ENCODE measurements around the gene PIAS4.

Gene PIAS4

GRCh38 chr19:4043401-4043800, 35.9 kb downstream of the PIAS4 start:
- no peak for FAIRE-seq

- no peak for FAIRE-seq
These were observed 36.6 kb downstream of the PIAS4 start for GRCh38 chr19:4043966-4044715.

DNA sequence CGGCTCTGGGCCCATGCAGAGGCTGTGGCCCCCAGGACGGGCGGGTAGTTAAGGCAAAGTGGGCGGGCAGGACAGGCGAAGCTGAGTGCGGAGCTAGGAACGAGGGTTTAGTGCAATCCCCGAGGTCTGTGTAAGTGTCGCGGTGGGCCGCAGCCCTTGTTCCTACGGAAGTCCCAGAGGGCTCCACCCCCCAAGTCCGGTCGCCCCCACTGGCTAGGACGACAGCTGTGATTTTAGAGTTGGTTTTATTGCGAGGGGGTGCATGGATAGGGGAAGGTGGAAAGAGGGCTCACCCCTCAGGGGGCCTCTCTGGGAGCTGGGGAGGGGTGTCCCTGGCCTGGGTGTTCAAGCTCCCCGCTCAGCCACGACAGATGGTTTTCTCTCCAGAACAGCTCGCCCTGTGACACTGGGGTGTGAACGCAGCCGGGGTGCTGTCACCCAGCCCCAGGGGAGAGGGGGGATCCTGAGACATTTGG, 37.5 kb downstream of the PIAS4 start:
- FAIRE-seq: no peak

GRCh38 chr19:4045597-4046361, 38.2 kb downstream of the PIAS4 start:
- no peak for FAIRE-seq

DNA sequence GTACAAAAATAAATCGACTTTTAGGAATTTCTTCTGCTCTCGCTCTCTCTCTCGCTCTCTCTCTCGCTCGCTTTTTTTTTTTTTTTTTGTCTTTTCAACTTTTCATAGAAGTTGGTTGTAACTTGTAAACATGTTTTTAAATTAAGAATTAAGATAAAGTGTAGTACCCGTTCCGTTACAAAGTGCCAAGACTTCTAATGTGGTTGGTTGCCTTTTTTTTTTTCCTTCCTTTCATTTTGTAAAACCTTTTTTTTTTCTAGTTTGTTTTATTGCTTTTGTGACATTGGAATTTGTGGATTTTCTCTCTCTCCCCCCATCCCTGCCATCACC, 38.8 kb downstream of the PIAS4 start:
- no peak for FAIRE-seq

DNA sequence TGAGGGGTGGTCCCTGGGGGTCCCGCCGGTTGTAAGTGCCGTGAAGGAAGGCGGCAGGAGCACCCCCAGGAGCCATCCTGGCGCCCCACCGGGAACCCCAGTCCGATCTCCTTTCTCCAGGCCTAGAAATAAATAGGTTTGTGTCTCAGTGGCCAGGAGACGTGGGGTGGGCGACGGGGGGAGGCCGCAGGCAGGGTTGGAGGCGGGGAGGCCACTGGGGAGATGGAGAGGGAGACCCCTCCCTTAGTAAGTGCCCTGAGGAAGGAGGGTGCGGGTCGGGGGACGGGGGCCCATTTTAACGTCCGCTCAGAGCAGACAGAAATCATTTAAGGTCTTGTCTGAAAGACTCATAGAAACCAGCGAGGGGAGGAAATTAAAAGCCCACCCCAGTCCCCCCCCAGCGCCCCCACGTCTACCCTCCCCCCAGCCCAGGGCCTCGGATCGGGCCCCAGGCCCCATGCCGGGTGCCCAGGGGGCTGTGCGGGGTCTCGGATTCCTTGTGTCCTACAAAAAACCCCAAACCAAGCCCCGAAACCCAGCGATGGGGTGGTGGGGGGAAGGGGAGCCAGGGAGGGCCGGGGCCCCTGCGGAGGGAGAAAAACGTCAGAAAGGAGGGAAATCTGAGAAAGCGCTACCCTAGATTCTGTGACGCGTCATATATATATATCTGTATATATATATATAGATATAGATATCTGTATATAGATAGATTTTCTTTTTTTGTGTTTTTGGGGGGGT, 39.6 kb downstream of the PIAS4 start:
- no peak for FAIRE-seq

- no peak for FAIRE-seq
These were observed 41.9 kb downstream of the PIAS4 start for GRCh38 chr19:4049432-4049831.

DNA sequence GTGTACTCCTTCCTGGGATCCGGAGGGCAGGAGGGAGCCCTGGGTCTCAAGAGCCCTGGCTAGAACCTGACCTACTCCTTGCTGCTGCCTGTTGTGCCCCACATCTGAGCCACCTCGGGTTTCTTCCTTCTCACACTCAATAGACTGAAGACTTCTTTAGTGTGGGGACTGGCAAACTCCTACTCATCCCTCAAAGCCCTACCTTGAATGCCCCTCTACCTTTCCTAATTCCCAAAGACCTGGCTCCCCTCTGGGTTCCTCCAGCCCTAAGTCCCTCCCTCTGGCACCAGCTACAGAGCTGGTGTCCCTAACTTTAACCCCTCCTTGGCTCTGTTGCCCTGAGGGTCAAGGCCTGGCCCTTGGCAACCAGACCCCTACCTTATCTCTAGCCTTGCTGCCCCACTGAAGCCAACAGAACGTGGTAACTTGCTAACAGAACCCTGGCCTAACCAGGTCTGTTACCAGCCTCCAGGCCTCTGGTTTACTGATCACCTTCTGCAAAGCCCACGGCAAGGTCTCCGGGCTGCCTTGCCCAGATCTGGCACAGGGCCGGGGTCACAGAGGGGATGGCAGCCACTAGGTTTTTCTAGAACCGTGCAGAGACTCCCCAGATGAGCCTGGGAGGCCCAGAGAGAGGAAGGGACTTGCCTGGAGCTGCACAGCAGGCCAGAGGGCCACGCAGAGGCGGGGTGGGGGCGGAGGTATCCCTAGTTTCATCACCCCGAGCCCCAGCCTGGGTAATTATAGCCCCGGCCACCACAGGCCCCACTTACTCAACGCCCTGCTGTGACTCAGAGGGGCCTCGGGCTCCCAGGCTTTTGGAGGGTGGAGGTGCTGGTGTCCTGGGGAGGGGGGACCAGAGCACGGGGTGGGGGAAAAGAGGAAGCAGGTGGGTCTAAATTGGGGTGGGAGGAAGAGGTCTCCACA, 43.9 kb downstream of the PIAS4 start:
- no peak for FAIRE-seq

DNA sequence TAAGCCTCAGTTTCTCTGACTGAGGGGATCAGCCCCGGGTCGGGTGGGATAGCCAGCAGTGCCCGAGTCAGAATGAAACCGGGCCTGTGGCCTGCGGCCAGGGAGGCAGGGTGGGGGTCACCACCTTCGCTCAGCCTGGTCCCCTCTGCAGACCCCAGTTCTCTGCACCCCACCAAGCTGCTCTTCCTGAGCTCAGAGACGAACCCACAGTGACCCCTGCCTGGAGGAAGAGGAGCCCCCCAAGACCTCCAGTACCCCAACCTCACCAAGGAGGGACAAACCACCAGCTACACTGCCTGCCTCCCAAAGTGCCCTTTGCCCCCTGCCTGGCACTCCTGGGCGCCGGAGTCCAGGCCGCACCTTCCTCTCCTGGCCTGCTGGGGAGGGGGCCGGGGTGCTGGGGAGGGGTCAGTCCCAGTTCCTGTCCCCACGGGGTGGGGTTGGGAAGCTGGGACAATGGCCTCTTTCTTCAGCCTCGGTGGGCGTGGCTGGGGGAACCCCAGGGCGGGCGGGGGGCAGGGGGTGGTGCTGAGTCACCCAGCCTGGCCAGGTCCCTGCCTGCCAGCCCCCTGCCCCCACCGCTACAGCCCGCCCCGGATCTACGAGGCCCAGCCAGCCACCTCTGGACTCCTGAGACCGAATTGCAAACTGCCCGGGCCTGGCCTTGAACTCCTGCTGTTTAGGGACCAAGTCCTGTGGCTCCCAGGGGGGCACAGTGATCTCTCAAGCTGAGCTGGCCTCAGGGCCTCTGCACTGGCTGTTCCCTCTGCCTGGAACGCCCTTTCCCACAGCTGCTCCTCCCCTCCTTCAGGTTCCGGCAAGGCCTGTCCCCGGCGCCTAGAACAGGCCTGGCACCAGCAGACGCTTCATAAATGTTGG, 44.8 kb downstream of the PIAS4 start:
- FAIRE-seq: no peak

GRCh38 chr19:4052993-4053422, 45.5 kb downstream of the PIAS4 start:
- no peak for FAIRE-seq

DNA sequence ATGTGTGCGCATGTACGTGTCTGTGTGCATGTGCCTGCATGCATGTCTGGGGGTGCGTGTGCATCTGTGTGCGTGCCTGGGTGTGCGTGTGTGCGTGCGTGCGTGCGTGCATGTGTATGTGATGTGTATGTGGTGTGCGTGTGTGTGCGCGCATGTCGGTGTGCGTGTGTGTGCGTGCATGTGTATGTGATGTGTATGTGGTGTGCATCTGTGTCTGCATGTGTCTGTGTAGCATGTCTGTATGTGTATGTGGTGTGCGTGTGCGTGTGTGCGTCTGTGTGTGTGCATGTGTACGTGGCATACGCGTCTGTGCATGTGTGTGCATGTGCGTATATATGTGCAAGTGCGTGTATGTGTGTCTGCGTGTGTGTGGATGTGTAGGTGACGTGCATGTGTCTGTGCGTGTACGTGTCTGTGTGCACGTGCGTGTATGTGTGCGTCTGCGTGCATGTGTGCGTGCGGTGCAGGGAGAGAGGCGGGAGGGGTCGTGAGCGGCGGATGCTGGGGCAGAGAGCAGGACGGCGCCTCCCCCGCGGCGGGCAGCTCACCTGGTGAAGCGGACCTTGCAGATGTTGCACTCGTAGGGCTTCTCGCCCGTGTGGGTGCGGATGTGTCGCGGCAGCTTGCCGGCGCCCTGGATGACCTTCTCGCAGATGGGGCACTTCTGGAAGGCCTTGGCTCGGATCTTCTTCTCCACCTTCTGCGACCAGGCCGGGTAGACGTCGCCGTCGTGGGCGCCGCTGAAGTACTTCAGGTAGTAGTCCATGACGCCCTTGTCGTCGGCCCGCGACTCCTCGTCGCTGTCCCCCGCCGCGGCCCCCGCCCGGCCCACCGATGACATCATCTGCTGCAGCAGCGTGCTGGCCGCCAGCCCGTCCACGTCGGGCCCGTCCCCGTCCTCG, 46.1 kb downstream of the PIAS4 start:
- no peak for FAIRE-seq

- no peak for FAIRE-seq
These were observed 47.1 kb downstream of the PIAS4 start for GRCh38 chr19:4054441-4055208.

DNA sequence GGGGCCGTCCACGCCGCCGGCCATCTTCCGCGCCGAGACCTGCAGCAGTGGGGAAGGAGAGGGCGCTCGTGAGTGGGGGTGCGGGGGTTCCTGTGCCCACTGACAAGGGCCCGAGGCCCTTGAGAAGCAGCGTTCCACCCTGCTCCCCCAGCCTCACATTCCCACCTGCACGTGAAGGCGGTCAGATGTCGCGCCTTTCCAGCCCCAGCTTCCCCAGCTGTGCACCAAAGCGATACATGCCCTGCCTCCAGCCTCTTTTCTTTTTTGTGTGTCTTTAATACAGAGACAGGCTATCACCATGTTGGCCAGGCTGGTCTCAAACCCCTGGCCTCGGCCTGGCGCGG, 47.6 kb downstream of the PIAS4 start:
- no peak for FAIRE-seq

GRCh38 chr19:4057931-4058692, 50.6 kb downstream of the PIAS4 start:
- FAIRE-seq: no peak

- FAIRE-seq: no peak
These were observed 51.3 kb downstream of the PIAS4 start for GRCh38 chr19:4058693-4059452.

DNA sequence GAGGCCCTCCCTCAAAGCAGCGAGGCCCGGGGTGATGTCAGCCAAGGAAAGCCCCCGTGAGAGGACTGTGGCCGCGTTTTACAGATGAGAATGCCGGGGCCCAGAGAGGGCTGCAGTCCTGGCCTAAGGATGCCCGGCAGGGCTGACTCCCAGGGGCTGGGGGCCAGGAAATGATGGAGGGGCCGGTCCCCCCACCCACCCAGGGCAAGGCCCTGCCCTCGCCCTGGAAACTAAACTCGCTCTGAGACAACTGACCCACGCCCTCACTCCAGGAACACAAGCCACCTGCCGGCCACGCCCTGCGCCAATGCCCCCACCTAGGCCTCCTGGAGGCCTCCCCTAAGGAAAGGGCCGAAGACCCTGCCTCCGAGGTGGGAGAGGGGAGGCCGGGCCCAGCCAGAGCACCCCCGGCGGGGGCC, 51.9 kb downstream of the PIAS4 start:
- FAIRE-seq: no peak

DNA sequence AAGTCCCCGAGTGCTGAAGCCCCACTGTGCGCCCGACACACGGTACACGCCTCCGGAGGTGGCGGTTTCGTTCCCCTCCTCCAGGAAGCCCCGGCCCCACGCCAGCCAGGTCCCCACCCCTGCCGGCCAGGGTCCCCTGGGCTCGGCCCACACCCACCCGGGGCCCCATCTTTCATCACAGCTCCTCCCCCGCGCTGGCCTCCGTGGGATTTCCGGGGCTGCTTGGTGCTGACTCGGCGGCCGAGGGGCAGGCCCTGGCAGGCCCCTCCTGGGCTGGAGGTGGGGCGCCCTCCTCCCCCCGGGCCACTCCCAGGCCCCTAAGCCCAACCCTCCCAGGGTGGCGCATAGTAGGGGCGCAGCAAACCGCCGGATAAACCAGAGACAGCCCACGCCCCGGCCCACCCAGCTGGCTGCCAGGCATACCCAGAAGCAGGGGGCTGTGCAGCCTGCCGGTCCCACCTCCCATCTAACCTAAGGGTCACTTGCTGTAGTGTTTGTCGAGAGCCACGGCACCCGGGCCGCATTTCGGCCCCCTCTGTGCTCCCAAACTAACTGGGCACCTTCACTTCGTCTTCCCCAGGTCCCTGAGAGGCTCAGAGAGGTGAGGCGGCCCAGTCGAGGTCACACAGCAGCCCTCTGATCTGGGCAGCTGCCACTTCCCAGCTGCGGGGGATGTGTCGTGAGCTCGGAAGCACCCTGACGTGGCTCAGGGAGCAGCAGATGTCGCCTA, 52.5 kb downstream of the PIAS4 start:
- FAIRE-seq: no peak
